ENCODE data around the gene SPATA31C1.

The SPATA31C1 gene

DNA sequence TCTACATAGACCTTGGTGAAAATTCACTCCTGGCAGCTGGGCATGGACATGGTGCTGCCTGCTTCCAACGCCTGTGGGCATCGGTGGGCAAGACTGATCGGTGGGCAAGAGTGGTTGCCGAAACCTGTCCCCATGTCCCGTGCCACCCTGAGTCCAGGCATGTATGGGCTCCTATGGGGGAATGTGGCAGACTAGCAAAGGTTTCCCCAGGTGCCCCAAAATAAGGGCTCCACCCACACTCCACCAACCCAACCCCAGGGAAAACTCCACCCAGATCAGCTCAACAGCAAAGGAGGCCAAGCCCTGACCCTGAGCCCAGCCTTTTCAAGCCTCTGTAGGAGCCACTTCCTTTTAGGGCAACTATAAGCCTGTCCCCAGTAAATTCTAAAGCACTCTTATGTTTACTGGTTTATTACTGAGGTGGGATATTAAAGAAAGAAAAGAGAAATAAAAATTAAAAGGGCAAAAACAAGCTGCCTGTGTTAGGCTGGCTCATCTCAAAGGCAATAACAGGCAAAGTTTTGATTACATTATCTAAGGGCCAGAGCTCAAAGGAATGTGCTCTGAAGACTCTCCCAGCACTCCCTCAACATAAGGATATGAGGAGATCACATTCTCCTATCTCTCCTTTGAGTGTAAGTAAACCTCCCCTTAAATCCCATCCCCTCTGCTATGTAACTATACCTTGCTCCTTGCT lies 44.0 kb upstream of the SPATA31C1 start:
- no peak for ATAC-seq
- no peak for TF ChIP-seq GLIS3 (CRISPR knock-in tag; IDR thresholded peaks at IDR 0.05)
- no peak for TF ChIP-seq ZC3H10 (CRISPR knock-in tag; IDR thresholded peaks at IDR 0.05)
- 0 out of 2 replicates have a peak, but pooled peaks have one; percentile 51 for TF ChIP-seq SNAI2 (CRISPR knock-in tag; IDR thresholded peaks at IDR 0.05)
- TF ChIP-seq TCF4 (CRISPR knock-in tag; IDR thresholded peaks at IDR 0.05; ENCODE audit: borderline replicate concordance), result 0 out of 2 replicates have a peak, but pooled peaks have one; percentile 13
- no peak for TF ChIP-seq PPARA (CRISPR knock-in tag; IDR thresholded peaks at IDR 0.05; ENCODE audit: borderline replicate concordance)

DNA sequence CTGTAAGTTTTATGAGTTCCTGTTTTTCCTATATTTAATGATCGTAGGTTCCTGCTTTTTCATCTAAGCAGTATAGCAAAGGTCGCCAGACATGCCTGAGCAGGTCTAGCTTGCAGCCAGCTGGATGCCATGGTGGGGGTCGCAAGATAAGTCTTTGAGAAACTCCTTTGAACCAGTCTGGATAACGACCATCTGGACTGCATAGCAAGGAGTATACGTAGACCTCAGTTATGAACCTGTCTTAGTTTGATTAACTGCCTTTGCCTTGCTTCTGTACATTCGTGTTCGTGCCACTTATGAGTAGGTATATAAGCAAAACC lies 43.5 kb upstream of the SPATA31C1 start:
- ATAC-seq, result no peak
- TF ChIP-seq ESRRG (CRISPR knock-in tag; IDR thresholded peaks at IDR 0.05), result no peak
- no peak for TF ChIP-seq ZNF70 (CRISPR knock-in tag; IDR thresholded peaks at IDR 0.05)
- TF ChIP-seq TCF4 (CRISPR knock-in tag; IDR thresholded peaks at IDR 0.05; ENCODE audit: borderline replicate concordance), result 0 out of 2 replicates have a peak, but pooled peaks have one; percentile 2
- no peak for TF ChIP-seq ZNF8 (CRISPR knock-in tag; IDR thresholded peaks at IDR 0.05)

DNA sequence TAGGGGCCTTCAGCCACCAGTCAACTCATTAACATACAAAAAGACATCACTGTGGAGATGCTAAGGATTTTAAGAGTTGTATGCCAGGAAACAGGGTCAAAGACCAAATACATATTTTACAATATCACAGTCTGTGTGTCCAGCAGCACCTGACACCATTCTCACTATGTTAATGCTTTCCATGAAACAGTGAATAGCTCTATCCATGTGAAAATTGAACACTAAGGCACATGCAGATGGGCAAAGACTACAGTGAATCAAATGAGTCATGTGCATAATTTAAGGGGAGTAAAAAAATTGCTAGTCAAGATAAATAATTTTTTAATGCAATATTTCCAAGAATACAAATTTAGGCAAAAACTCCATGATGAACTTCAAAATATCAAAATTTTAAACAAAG lies 42.7 kb upstream of the SPATA31C1 start:
- no peak for TF ChIP-seq ARNTL (CRISPR knock-in tag; IDR thresholded peaks at IDR 0.05; ENCODE audit: borderline replicate concordance, low read depth)
- TF ChIP-seq ZNF8 (CRISPR knock-in tag; IDR thresholded peaks at IDR 0.05), result no peak
- no peak for TF ChIP-seq OSR1 (CRISPR knock-in tag; IDR thresholded peaks at IDR 0.05)
- TF ChIP-seq ZC3H10 (CRISPR knock-in tag; IDR thresholded peaks at IDR 0.05), result no peak
- no peak for TF ChIP-seq ZNF70 (CRISPR knock-in tag; IDR thresholded peaks at IDR 0.05)
- TF ChIP-seq ZFP30 (CRISPR knock-in tag; IDR thresholded peaks at IDR 0.05), result no peak
- TF ChIP-seq, protein P1, sequence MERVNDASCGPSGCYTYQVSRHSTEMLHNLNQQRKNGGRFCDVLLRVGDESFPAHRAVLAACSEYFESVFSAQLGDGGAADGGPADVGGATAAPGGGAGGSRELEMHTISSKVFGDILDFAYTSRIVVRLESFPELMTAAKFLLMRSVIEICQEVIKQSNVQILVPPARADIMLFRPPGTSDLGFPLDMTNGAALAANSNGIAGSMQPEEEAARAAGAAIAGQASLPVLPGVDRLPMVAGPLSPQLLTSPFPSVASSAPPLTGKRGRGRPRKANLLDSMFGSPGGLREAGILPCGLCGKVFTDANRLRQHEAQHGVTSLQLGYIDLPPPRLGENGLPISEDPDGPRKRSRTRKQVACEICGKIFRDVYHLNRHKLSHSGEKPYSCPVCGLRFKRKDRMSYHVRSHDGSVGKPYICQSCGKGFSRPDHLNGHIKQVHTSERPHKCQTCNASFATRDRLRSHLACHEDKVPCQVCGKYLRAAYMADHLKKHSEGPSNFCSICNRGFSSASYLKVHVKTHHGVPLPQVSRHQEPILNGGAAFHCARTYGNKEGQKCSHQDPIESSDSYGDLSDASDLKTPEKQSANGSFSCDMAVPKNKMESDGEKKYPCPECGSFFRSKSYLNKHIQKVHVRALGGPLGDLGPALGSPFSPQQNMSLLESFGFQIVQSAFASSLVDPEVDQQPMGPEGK (CRISPR knock-in tag; IDR thresholded peaks at IDR 0.05; ENCODE audit: borderline replicate concordance), result no peak
- TF ChIP-seq ZNF565 (CRISPR knock-in tag; conservative IDR thresholded peaks at IDR 0.05; ENCODE audit: low read depth), result no peak
- no peak for TF ChIP-seq GLIS3 (CRISPR knock-in tag; IDR thresholded peaks at IDR 0.05)
- TF ChIP-seq, protein P2, sequence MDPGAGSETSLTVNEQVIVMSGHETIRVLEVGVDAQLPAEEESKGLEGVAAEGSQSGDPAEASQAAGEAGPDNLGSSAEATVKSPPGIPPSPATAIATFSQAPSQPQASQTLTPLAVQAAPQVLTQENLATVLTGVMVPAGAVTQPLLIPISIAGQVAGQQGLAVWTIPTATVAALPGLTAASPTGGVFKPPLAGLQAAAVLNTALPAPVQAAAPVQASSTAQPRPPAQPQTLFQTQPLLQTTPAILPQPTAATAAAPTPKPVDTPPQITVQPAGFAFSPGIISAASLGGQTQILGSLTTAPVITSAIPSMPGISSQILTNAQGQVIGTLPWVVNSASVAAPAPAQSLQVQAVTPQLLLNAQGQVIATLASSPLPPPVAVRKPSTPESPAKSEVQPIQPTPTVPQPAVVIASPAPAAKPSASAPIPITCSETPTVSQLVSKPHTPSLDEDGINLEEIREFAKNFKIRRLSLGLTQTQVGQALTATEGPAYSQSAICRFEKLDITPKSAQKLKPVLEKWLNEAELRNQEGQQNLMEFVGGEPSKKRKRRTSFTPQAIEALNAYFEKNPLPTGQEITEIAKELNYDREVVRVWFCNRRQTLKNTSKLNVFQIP (CRISPR knock-in tag; IDR thresholded peaks at IDR 0.05; ENCODE audit: borderline replicate concordance, low read depth), result no peak
- TF ChIP-seq PPARA (CRISPR knock-in tag; IDR thresholded peaks at IDR 0.05; ENCODE audit: borderline replicate concordance), result no peak
- no peak for TF ChIP-seq ISL1 (CRISPR knock-in tag; IDR thresholded peaks at IDR 0.05)
- TF ChIP-seq TCF4 (CRISPR knock-in tag; IDR thresholded peaks at IDR 0.05; ENCODE audit: borderline replicate concordance), result no peak
- TF ChIP-seq RARB (CRISPR knock-in tag; IDR thresholded peaks at IDR 0.05), result no peak
- TF ChIP-seq, protein P3, sequence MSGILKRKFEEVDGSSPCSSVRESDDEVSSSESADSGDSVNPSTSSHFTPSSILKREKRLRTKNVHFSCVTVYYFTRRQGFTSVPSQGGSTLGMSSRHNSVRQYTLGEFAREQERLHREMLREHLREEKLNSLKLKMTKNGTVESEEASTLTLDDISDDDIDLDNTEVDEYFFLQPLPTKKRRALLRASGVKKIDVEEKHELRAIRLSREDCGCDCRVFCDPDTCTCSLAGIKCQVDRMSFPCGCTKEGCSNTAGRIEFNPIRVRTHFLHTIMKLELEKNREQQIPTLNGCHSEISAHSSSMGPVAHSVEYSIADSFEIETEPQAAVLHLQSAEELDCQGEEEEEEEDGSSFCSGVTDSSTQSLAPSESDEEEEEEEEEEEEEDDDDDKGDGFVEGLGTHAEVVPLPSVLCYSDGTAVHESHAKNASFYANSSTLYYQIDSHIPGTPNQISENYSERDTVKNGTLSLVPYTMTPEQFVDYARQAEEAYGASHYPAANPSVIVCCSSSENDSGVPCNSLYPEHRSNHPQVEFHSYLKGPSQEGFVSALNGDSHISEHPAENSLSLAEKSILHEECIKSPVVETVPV (CRISPR knock-in tag; IDR thresholded peaks at IDR 0.05), result no peak
- TF ChIP-seq CSDC2 (CRISPR knock-in tag; IDR thresholded peaks at IDR 0.05), result no peak
- TF ChIP-seq, protein P4, sequence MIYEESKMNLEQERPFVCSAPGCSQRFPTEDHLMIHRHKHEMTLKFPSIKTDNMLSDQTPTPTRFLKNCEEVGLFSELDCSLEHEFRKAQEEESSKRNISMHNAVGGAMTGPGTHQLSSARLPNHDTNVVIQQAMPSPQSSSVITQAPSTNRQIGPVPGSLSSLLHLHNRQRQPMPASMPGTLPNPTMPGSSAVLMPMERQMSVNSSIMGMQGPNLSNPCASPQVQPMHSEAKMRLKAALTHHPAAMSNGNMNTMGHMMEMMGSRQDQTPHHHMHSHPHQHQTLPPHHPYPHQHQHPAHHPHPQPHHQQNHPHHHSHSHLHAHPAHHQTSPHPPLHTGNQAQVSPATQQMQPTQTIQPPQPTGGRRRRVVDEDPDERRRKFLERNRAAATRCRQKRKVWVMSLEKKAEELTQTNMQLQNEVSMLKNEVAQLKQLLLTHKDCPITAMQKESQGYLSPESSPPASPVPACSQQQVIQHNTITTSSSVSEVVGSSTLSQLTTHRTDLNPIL (CRISPR knock-in tag; IDR thresholded peaks at IDR 0.05; ENCODE audit: low read depth), result no peak
- TF ChIP-seq ESRRG (CRISPR knock-in tag; IDR thresholded peaks at IDR 0.05), result no peak
- no peak for ATAC-seq

DNA sequence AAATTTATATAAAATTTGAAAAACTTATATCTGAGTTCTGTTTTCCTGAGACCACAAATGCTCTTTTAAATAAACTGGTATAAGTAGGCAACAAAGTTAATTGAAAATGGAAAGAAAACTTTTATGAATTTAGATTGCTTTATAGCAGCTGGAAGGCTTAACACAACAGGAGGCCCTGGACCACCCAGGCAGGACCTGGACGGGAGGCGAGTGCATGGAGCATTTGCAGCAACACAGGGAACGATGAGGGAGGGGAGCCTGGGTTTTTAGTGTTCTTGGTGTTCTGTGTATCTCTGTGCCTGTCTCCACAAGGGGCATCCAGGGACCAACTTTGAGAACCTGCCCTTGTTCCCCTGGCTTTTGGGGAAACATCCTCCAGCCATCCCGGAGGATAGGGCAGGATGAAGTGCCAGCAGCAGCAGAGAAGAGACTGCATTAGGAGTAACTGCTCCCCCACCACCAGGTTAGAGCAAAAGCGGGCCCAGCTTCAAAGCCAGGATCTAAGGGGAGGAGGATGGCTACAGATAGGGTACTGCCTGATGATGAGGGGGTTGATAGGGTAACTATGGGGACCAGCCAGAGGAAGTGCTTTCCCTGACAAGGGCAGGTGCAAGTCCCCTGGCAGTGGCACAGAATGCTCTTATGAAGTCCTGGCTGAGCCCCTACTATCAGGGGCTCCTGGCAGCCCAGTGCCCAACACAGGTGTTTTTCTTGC lies 41.8 kb upstream of the SPATA31C1 start:
- no peak for ATAC-seq
- no peak for TF ChIP-seq TCF4 (CRISPR knock-in tag; IDR thresholded peaks at IDR 0.05; ENCODE audit: borderline replicate concordance)
- TF ChIP-seq RARB (CRISPR knock-in tag; IDR thresholded peaks at IDR 0.05), result no peak
- no peak for TF ChIP-seq ZFP3 (CRISPR knock-in tag; IDR thresholded peaks at IDR 0.05)
- no peak for TF ChIP-seq ZNF70 (CRISPR knock-in tag; IDR thresholded peaks at IDR 0.05)
- no peak for TF ChIP-seq ARNTL (CRISPR knock-in tag; IDR thresholded peaks at IDR 0.05; ENCODE audit: borderline replicate concordance, low read depth)
- TF ChIP-seq PPARA (CRISPR knock-in tag; IDR thresholded peaks at IDR 0.05; ENCODE audit: borderline replicate concordance), result no peak
- no peak for TF ChIP-seq ESRRG (CRISPR knock-in tag; IDR thresholded peaks at IDR 0.05)

Measured in SK-N-SH treated with all-trans-retinoic acid at 6 μM for 48 hours (cell line).